HepG2 (cell line): ENCODE results near the gene MAP3K19. TPM values are rescaled to one million over a fixed set of nuclear protein-coding genes. Genes with fewer than 3 reads are reported as not detected.

Experiments used
- GABPA ChIP-seq, 2 experiments: IDR thresholded peaks; 2 replicates each; pipeline ENCODE4 v1.6.1; 2011 to 2016; ENCODE audit warnings: low read depth in 2 of 2, low read length in 1 of 2, missing biosample characterization in 1 of 2, missing genetic modification characterization in 1 of 2
- HDAC2 ChIP-seq: sonication (generic); formaldehyde crosslinking; IDR thresholded peaks from 2 replicates; pipeline ENCODE4 v1.4.0; 2020; ENCODE audit warnings: missing genetic modification reagents
- HOMEZ ChIP-seq: IDR thresholded peaks from 2 replicates; pipeline ENCODE4 v1.6.1; 2016; ENCODE audit warnings: low read depth
- MBNL3 ChIP-seq: fragments of 250-450 bp; sonication (Bioruptor Pico); conservative IDR thresholded peaks from 2 replicates; pipeline ENCODE4 v1.8.0; 2022; ENCODE audit warnings: mild to moderate bottlenecking, inconsistent platforms
- PHF5A ChIP-seq: IDR thresholded peaks from one replicate; pipeline ENCODE4 v1.6.1; 2018; ENCODE audit warnings: low read depth, missing genetic modification reagents; ENCODE audit not compliant: unreplicated experiment
- RFXAP ChIP-seq: sonication (generic); formaldehyde crosslinking; IDR thresholded peaks from 2 replicates; pipeline ENCODE4 v1.4.0; 2020; ENCODE audit warnings: missing genetic modification reagents, borderline replicate concordance
- SAFB2 ChIP-seq: sonication (generic); formaldehyde crosslinking; IDR thresholded peaks from 2 replicates; pipeline ENCODE4 v1.5.1; 2020; ENCODE audit warnings: missing genetic modification reagents, low read depth, mild to moderate bottlenecking, borderline replicate concordance
- SIX4 ChIP-seq: sonication (generic); formaldehyde crosslinking; IDR thresholded peaks from 2 replicates; pipeline ENCODE4 v1.4.0; 2020; ENCODE audit warnings: missing genetic modification reagents
- SP140L ChIP-seq: sonication (generic); formaldehyde crosslinking; IDR thresholded peaks from 2 replicates; pipeline ENCODE4 v1.4.0; 2020; ENCODE audit warnings: missing genetic modification reagents, borderline replicate concordance
- STAT6 ChIP-seq: sonication (generic); formaldehyde crosslinking; IDR thresholded peaks from 2 replicates; pipeline ENCODE4 v1.4.0; 2020; ENCODE audit warnings: missing genetic modification reagents, mild to moderate bottlenecking, borderline replicate concordance
- ZBTB25 ChIP-seq: IDR thresholded peaks from 2 replicates; pipeline ENCODE4 v1.6.1; 2018; ENCODE audit warnings: missing genetic modification reagents
- ZNF12 ChIP-seq: sonication (generic); formaldehyde crosslinking; IDR thresholded peaks from 2 replicates; pipeline ENCODE4 v1.5.0; 2020; ENCODE audit warnings: missing genetic modification reagents
- ZNF460 ChIP-seq: sonication (generic); formaldehyde crosslinking; IDR thresholded peaks from 2 replicates; pipeline ENCODE4 v1.5.1; 2020; ENCODE audit warnings: missing genetic modification reagents, mild to moderate bottlenecking, borderline replicate concordance
- ZNF780A ChIP-seq: sonication (generic); formaldehyde crosslinking; IDR thresholded peaks from 2 replicates; pipeline ENCODE4 v1.8.0; 2022; ENCODE audit warnings: mild to moderate bottlenecking, missing genetic modification reagents, moderate library complexity
- polyA plus RNA-seq, 8 experiments: library from polyadenylated mRNA; depleted of rRNA in 3 of 8; stranded (reverse) in 7 of 8; unstranded in 1 of 8; fragments of >200 nt; fragmentation: Illumina TruSeq in 4 of 8; extraction: Trizol in 4 of 8; gene quantifications; 2 replicates each; pipeline versions ENCODE4 v1.2.1 to v1.2.3, GENCODE V29; 2011 to 2016; ENCODE audit warnings: low read depth in 4 of 8, missing spikeins in 1 of 8, mixed read lengths in 1 of 8; ENCODE audit not compliant: insufficient read depth in 1 of 8
- total RNA-seq, 5 experiments: library from RNA; depleted of rRNA; stranded (reverse); fragments of >200 nt; fragmentation: Illumina TruSeq; extraction: Trizol; gene quantifications; 2 replicates each; pipeline ENCODE4 v1.2.3, GENCODE V29; 2016; ENCODE audit warnings: low read depth in 1 of 5
- TF ChIP-seq, protein P1 (sequence below), 2 experiments: IDR thresholded peaks; 2 replicates each; pipeline ENCODE4 v1.6.1; 2011 to 2012; ENCODE audit warnings: low read length in 2 of 2, borderline replicate concordance in 1 of 2, low read depth in 1 of 2, mild to moderate bottlenecking in 1 of 2, moderate library complexity in 1 of 2
- TF ChIP-seq, protein P2 (sequence below): sonication (generic); formaldehyde crosslinking; IDR thresholded peaks from 2 replicates; pipeline ENCODE4 v1.4.0; 2020; ENCODE audit warnings: missing genetic modification reagents

The MAP3K19 gene
- total and polyA plus RNA-seq, 2 of the 13 experiments (the other 11 are each of a cell fraction or from before 2014, with no cell fraction given): not detected

GRCh38 chr2:134918526-134919340, 128.5 kb downstream of the MAP3K19 start, which contains the start of gene CCNT2 (continued):
- TF ChIP-seq, protein P1, sequence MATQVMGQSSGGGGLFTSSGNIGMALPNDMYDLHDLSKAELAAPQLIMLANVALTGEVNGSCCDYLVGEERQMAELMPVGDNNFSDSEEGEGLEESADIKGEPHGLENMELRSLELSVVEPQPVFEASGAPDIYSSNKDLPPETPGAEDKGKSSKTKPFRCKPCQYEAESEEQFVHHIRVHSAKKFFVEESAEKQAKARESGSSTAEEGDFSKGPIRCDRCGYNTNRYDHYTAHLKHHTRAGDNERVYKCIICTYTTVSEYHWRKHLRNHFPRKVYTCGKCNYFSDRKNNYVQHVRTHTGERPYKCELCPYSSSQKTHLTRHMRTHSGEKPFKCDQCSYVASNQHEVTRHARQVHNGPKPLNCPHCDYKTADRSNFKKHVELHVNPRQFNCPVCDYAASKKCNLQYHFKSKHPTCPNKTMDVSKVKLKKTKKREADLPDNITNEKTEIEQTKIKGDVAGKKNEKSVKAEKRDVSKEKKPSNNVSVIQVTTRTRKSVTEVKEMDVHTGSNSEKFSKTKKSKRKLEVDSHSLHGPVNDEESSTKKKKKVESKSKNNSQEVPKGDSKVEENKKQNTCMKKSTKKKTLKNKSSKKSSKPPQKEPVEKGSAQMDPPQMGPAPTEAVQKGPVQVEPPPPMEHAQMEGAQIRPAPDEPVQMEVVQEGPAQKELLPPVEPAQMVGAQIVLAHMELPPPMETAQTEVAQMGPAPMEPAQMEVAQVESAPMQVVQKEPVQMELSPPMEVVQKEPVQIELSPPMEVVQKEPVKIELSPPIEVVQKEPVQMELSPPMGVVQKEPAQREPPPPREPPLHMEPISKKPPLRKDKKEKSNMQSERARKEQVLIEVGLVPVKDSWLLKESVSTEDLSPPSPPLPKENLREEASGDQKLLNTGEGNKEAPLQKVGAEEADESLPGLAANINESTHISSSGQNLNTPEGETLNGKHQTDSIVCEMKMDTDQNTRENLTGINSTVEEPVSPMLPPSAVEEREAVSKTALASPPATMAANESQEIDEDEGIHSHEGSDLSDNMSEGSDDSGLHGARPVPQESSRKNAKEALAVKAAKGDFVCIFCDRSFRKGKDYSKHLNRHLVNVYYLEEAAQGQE (IDR thresholded peaks at IDR 0.05; ENCODE audit: borderline replicate concordance in 1 of 2, low read depth in 1 of 2, low read length in 2 of 2): peak in 1 of 2 experiments; percentile 59; a peak in 1 of 4 replicates
- no peak for TF ChIP-seq MBNL3 (CRISPR knock-in tag)
- peak; percentile 22; the same call in 1 of the 2 replicates for TF ChIP-seq ZNF460 (CRISPR knock-in tag)
- TF ChIP-seq SIX4 (CRISPR knock-in tag): peak; percentile 55; the same call in 1 of the 2 replicates
- TF ChIP-seq, protein P2, sequence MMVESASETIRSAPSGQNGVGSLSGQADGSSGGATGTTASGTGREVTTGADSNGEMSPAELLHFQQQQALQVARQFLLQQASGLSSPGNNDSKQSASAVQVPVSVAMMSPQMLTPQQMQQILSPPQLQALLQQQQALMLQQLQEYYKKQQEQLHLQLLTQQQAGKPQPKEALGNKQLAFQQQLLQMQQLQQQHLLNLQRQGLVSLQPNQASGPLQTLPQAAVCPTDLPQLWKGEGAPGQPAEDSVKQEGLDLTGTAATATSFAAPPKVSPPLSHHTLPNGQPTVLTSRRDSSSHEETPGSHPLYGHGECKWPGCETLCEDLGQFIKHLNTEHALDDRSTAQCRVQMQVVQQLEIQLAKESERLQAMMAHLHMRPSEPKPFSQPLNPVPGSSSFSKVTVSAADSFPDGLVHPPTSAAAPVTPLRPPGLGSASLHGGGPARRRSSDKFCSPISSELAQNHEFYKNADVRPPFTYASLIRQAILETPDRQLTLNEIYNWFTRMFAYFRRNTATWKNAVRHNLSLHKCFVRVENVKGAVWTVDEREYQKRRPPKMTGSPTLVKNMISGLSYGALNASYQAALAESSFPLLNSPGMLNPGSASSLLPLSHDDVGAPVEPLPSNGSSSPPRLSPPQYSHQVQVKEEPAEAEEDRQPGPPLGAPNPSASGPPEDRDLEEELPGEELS (CRISPR knock-in tag): peak; percentile 66
- TF ChIP-seq ZBTB25 (CRISPR knock-in tag): peak; percentile 99
- peak; percentile 68 for TF ChIP-seq STAT6 (CRISPR knock-in tag)
- no peak for TF ChIP-seq SP140L (CRISPR knock-in tag)
- TF ChIP-seq HDAC2 (CRISPR knock-in tag): peak; percentile 34; the same call in 1 of the 2 replicates
- TF ChIP-seq RFXAP (CRISPR knock-in tag): peak; percentile 66; the same call in 1 of the 2 replicates
- TF ChIP-seq HOMEZ (CRISPR knock-in tag): peak; percentile 94; the same call in 1 of the 2 replicates
- TF ChIP-seq PHF5A (CRISPR knock-in tag): peak; percentile 51
- peak; percentile 53 for TF ChIP-seq GABPA (IDR thresholded peaks at IDR 0.05; ENCODE audit: low read depth, low read length)
- peak; percentile 83 for TF ChIP-seq GABPA (CRISPR knock-in tag; IDR thresholded peaks at IDR 0.05; ENCODE audit: low read depth)
- TF ChIP-seq ZNF12 (CRISPR knock-in tag): no peak; the same call in 1 of the 2 replicates
- peak; percentile 81; the same call in 1 of the 2 replicates for TF ChIP-seq SAFB2 (CRISPR knock-in tag)
- 0 out of 2 replicates have a peak, but pooled peaks have one; percentile 56 for TF ChIP-seq ZNF780A (CRISPR knock-in tag)
